ENCODE measurements around the gene COG7. TPM values are rescaled to one million over a fixed set of nuclear protein-coding genes. Genes with fewer than 3 reads are reported as not detected.
A peak's percentile ranks its signal among the peaks of the same experiment; 100 is the strongest.

COG7 gene
- total and polyA plus RNA-seq, 2 donors (not counting 1 experiment from before 2014, with no cell fraction given) = 17.5 to 20.9 TPM

DNA sequence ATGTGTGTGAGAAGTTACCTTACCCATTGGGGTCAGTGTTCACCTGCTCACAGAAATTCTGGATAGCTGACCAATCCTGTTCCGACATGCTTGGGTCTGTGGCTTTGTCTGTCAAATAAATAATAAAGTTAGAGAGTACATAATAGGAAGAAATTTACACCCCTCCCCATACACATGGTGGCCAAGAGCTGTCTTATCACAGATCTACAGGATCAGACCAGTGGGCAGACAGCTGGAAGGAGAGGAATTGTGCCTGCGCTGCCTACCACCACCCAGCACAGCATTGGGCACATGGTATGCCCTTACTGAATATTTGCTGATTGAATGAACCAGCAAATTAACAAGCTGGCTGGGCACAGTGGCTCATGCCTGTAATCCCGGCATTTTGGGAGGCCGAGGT, 42.7 kb upstream of the COG7 start:
- Histone ChIP-seq H3K79me2 (ENCODE audit: control insufficient read depth, insufficient read depth, low read length) (peaks cover 1% of the 10 kb centered on the region), H3K4me2 (ENCODE audit: extremely low read depth, insufficient read depth, low read length) (no peak overlapping the region), H3K27ac (ENCODE audit: insufficient read depth, low read length) (no peak overlapping the region), H3K4me3 (replicated peaks in 1 of 4; ENCODE audit: control extremely low read depth in 1 of 4, insufficient read depth in 1 of 4, low read depth in 3 of 4, low read length in 4 of 4) (no peak overlapping the region), H3K4me1 (ENCODE audit: control insufficient read depth, extremely low read depth, insufficient read depth, low read length) (no peaks in the 10 kb centered on the region), H3K9me3 (ENCODE audit: control insufficient read depth, insufficient read depth, low read depth, low read length) (no peaks in the 10 kb centered on the region), H3K36me3 (ENCODE audit: control insufficient read depth, insufficient read depth, low read length) (peaks cover 9% of the 10 kb centered on the region), H3K9ac (ENCODE audit: insufficient read depth, low read length) (no peak overlapping the region), H2AFZ (ENCODE audit: low read length) (no peak overlapping the region), H4K20me1 (ENCODE audit: control insufficient read depth, extremely low read depth, insufficient read depth, low read length) (no peaks in the 10 kb centered on the region), H3K27me3 (ENCODE audit: control insufficient read depth, insufficient read depth, low read length) (no peaks in the 10 kb centered on the region)
- TF ChIP-seq, protein P1, sequence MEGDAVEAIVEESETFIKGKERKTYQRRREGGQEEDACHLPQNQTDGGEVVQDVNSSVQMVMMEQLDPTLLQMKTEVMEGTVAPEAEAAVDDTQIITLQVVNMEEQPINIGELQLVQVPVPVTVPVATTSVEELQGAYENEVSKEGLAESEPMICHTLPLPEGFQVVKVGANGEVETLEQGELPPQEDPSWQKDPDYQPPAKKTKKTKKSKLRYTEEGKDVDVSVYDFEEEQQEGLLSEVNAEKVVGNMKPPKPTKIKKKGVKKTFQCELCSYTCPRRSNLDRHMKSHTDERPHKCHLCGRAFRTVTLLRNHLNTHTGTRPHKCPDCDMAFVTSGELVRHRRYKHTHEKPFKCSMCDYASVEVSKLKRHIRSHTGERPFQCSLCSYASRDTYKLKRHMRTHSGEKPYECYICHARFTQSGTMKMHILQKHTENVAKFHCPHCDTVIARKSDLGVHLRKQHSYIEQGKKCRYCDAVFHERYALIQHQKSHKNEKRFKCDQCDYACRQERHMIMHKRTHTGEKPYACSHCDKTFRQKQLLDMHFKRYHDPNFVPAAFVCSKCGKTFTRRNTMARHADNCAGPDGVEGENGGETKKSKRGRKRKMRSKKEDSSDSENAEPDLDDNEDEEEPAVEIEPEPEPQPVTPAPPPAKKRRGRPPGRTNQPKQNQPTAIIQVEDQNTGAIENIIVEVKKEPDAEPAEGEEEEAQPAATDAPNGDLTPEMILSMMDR (conservative IDR thresholded peaks at IDR 0.05 in 1 of 2, IDR thresholded peaks at IDR 0.05 in 1 of 2; ENCODE audit: low read depth in 1 of 2, low read length in 2 of 2) = no peak
- no peak for TF ChIP-seq EZH2 (IDR thresholded peaks at IDR 0.05; ENCODE audit: low read length, missing control alignments)
- no peak for DNase-seq (ENCODE audit: low read depth in 2 of 2)

DNA sequence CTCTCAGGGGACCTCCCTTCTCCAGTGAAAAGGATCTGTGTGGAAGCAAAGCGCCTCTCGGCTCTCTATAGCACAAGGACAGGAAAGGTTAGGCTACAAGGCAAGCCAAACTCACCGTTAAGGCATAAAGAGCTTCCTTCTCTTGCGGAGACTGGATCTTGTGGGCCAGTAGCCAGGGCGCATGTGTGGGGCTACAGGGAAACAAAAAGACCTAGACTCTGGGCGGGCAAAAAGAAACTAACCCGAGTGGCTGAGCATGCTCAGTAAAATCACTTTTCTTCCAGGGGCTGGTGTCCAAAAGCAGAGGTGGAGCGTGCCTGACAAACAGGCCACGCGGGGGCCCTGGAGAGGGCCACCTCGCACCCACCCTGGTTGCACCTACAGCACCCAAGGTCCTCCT, 41.2 kb upstream of the COG7 start:
- H3K36me3 ChIP-seq (ENCODE audit: control insufficient read depth, insufficient read depth, low read length) = peaks cover 9% of the 10 kb centered on the region
- no peak for DNase-seq (ENCODE audit: low read depth in 2 of 2)
- TF ChIP-seq, protein P1 (conservative IDR thresholded peaks at IDR 0.05 in 1 of 2, IDR thresholded peaks at IDR 0.05 in 1 of 2; ENCODE audit: low read depth in 1 of 2, low read length in 2 of 2) = no peak
- TF ChIP-seq EZH2 (IDR thresholded peaks at IDR 0.05; ENCODE audit: low read length, missing control alignments) = no peak

DNA sequence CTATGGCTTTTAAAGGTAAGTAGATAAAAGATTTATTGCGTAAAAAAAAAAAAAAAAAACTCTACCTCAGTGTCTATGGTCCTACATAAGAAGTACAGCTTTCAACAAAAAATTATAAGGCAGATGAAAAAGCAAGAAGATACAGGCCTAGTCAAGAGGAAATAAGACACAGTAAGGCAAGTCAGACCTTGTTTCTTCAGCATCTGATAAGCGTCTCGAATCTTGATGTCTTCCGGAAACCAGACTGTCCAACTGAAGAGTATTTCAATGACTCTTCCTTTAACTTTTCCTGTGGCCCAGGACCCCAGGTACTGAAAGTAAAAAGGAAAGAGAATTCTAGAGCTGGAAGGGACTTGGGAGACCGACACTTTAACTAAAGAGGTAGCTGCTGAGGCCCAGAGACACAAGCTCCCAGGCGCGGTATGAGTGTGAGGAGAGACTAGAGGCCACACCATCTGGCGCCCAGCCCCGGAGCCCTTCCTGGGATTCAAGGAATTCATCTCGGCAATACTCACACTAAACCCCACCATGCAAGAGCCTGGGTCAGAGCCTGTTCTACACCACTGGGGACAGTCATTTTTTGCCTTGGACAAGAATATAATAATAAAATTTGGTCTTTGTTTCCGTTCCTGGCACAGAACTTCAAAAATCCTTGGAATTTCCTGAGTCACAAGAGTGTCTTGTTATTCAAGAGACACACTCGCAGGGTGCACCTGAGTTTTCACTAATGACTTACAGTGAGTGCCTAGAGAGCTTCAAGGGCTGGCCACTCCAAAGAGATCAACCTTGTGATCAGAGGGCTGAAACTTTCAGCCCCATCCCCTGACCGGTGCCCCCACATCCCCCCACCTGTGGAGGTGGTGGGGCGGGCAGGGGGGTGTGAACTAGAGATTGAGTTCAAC, 38.8 kb upstream of the COG7 start:
- H4K20me1 ChIP-seq (ENCODE audit: control insufficient read depth, extremely low read depth, insufficient read depth, low read length) = no peaks in the 10 kb centered on the region
- H3K27ac ChIP-seq (ENCODE audit: insufficient read depth, low read length) = no peak overlapping the region
- H3K79me2 ChIP-seq (ENCODE audit: control insufficient read depth, insufficient read depth, low read length) = no peaks in the 10 kb centered on the region
- no peak overlapping the region for H3K4me2 ChIP-seq (ENCODE audit: extremely low read depth, insufficient read depth, low read length)
- no peak overlapping the region for H3K4me3 ChIP-seq (replicated peaks in 1 of 4; ENCODE audit: control extremely low read depth in 1 of 4, insufficient read depth in 1 of 4, low read depth in 3 of 4, low read length in 4 of 4)
- TF ChIP-seq EZH2 (IDR thresholded peaks at IDR 0.05; ENCODE audit: low read length, missing control alignments) = no peak
- TF ChIP-seq, protein P1 (conservative IDR thresholded peaks at IDR 0.05 in 1 of 2, IDR thresholded peaks at IDR 0.05 in 1 of 2; ENCODE audit: low read depth in 1 of 2, low read length in 2 of 2) = no peak
- no peaks in the 10 kb centered on the region for H3K27me3 ChIP-seq (ENCODE audit: control insufficient read depth, insufficient read depth, low read length)
- no peak overlapping the region for H3K9ac ChIP-seq (ENCODE audit: insufficient read depth, low read length)
- peak in 1 of 2 donors; percentile 64 for DNase-seq (ENCODE audit: low read depth in 2 of 2)
- H3K9me3 ChIP-seq (ENCODE audit: control insufficient read depth, insufficient read depth, low read depth, low read length) = no peaks in the 10 kb centered on the region
- no peak overlapping the region for H2AFZ ChIP-seq (ENCODE audit: low read length)
- peaks cover 21% of the 10 kb centered on the region for H3K36me3 ChIP-seq (ENCODE audit: control insufficient read depth, insufficient read depth, low read length)
- H3K4me1 ChIP-seq (ENCODE audit: control insufficient read depth, extremely low read depth, insufficient read depth, low read length) = no peaks in the 10 kb centered on the region

More for the DNA sequence above, 41.2 kb upstream of the COG7 start:
- Histone ChIP-seq H3K4me1 (ENCODE audit: control insufficient read depth, extremely low read depth, insufficient read depth, low read length) (no peaks in the 10 kb centered on the region), H3K4me2 (ENCODE audit: extremely low read depth, insufficient read depth, low read length) (no peak overlapping the region), H3K4me3 (replicated peaks in 1 of 4; ENCODE audit: control extremely low read depth in 1 of 4, insufficient read depth in 1 of 4, low read depth in 3 of 4, low read length in 4 of 4) (no peak overlapping the region), H3K9me3 (ENCODE audit: control insufficient read depth, insufficient read depth, low read depth, low read length) (no peaks in the 10 kb centered on the region), H4K20me1 (ENCODE audit: control insufficient read depth, extremely low read depth, insufficient read depth, low read length) (no peaks in the 10 kb centered on the region), H2AFZ (ENCODE audit: low read length) (no peak overlapping the region), H3K27ac (ENCODE audit: insufficient read depth, low read length) (no peak overlapping the region), H3K79me2 (ENCODE audit: control insufficient read depth, insufficient read depth, low read length) (no peaks in the 10 kb centered on the region), H3K9ac (ENCODE audit: insufficient read depth, low read length) (no peak overlapping the region), H3K27me3 (ENCODE audit: control insufficient read depth, insufficient read depth, low read length) (no peaks in the 10 kb centered on the region)
